NCI-H510A (cell line): ENCODE results near the gene PACSIN1.

ENCODE experiments used
- DNase-seq: peaks from one replicate; lab custom pipeline; 2025; lab: John Stamatoyannopoulos, UW

The PACSIN1 gene

DNA sequence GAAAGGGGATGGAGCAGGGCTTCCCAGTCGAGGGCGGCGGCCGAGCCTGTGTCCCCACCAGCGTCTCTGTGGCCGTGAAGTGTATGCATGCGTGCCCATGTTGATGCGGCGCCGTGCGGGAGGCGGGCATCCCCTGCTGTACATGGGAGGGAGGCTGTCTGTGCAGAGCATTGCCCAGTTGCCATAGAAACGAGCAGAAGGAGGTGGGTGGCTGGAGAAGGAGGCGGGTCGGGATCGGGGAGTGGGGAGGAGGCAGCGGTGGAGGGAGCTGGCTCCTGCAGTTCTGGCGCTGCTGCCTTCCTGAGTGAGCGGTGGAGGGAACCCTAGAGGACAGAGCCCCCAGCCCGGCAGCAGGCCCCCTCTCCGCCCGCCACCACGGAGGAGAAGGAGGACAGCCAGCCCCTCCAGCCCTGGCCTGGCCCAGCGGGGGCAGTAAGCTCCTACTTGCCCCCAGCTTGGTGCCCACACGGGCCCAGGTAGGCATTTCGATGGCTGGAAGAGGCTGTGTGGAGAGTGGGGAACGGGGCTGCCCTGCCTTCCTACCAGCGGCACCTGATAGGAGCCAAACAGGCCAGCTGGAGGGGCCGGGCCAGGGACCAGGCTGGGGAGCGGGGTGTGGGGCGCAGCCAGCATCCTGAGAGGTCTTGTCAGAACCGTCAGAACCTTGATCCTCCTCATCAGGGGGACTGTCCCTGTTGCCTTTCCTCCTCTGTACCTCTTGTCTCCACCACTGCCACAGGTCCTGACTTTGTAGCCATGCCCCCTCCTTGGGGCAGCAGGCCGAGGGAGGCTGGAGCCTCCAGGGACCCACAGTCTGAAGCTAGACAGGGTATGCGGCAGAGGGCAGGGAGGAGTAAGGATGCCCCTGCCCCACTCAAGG, 49.0 kb downstream of the PACSIN1 start:
- no peak for DNase-seq

DNA sequence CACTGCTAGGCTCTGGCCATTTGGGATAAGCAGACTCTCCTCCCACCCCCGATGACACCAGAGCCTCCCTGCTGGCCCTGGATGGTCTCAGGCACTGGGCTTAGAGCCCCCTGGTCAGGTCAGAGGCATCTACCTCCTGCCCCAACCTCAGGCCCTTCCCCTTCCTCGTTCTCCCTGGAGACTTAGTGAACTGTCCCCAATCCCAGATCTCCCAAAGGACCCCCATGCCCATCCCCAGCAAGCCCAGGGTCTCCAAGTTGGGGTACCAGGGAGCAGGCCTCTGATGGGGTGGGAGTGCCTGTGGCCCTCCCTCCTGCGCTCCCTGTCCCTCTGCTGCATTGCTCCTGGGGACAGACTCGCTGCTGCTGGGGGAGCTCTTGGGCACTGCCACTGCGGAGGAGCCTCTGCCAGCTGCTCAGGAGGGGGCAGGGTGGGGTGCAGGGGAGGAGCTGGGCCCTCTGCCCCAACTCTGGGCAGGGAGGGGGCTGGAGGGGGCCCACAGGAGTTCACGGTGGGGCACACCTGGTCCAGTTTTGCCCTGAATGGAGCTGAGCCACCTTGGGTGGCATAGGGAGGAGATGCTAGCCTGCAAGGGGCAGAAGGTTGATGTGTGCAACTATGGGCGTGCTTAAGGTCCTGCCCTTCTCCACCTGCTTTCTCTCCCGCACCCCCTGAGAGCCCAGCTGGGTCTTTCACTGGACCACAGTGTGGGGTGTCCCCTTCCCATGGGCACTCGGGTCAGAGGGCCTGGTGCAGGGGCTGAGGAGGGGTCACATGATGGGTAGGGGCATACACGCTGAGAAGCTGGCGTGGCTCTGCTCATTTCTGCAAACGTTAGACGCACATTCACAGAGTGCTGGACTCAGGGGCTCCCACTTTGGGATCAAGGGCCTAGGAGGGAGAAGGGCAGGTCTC, 49.9 kb downstream of the PACSIN1 start:
- no peak for DNase-seq

- no peak for DNase-seq
Measured at GRCh38 chr6:34516391-34517324, 50.8 kb downstream of the PACSIN1 start.

- no peak for DNase-seq
Measured at GRCh38 chr6:34517461-34517881, 51.6 kb downstream of the PACSIN1 start.

DNA sequence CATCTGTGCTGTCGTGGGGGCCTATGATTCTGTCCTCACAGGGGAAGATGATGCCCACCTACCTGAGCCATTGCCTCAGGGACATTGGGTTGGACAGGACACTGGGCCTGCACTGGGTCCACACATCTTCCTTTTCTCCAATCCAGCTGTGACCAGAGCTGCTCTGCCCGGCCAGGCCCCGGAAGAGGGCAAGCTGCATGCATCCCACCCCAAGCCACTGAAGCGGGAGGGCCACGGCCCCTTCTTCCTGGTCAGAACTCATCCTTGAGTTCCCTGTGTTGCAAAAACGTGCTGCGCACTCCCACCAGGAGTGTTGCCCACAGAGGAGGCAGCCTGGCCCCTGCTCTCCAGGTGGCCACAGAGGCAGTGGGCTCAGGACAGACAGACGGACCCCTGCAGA, 52.1 kb downstream of the PACSIN1 start:
- DNase-seq, result no peak

- no peak for DNase-seq
Measured at GRCh38 chr6:34518669-34519365, 52.9 kb downstream of the PACSIN1 start.

DNA sequence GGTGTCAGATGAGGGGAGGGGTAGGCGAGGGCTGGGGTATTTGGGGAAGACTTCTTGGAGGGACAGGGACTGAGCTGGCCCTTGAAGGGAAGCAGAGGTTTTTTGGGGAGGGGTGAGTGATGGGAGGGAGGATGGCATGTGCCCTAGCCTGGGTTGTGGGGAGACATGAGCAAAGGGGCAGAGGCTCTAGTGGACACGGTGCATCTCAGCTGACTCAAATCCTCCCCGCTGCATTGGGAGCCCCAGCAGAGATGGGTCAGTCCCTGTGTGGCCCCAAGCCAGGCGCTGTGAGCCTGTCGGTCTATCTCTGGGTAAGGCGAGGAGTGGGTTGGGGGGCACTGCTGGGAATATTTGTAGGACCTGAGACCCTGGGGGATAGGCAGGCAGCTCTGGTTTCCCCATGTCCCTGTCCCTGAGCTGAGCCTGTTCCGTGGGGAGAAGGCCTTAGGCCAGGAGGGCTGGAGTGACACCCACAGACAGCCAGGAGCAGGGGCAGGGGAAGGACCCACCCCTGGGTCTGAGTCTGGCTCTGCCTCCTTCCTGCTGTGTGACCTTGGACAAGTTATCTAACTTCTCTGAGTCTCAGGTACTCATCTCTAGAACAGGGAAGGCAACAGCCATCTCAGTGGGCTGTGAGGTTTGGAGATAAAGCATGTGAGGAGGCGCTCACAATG, 54.2 kb downstream of the PACSIN1 start:
- no peak for DNase-seq

GRCh38 chr6:34520645-34521462, 55.0 kb downstream of the PACSIN1 start:
- no peak for DNase-seq

GRCh38 chr6:34521463-34522285, 55.8 kb downstream of the PACSIN1 start:
- DNase-seq, result no peak

- DNase-seq, result no peak
Measured at GRCh38 chr6:34522761-34523160, 56.9 kb downstream of the PACSIN1 start.

- DNase-seq, result no peak
Measured at GRCh38 chr6:34523441-34524206, 57.7 kb downstream of the PACSIN1 start.

DNA sequence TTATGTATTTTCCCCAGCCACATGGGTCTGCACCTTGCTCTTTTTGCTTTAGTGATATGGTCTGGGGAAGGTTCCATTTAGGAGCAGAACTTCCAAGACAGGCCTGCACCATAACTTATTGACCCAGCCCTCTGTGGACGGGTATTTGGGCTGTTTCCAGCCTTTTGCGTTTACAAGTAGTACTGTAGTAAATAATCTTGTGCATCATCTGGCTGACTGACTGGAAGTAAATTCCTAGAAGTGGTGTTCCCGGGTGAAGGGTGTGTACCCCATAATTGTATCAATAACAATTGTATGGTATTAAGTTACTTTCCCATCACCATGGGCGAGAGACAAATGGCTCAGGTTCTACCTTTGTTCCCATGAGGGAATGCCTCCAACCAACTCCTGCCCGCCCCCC, 58.6 kb downstream of the PACSIN1 start:
- no peak for DNase-seq

- no peak for DNase-seq
Measured at GRCh38 chr6:34524971-34525370, 59.1 kb downstream of the PACSIN1 start.

- DNase-seq, result no peak
Measured at GRCh38 chr6:34525431-34526175, 59.7 kb downstream of the PACSIN1 start.

- DNase-seq, result no peak
Measured at GRCh38 chr6:34526241-34526972, 60.5 kb downstream of the PACSIN1 start.

GRCh38 chr6:34526992-34527728, 61.3 kb downstream of the PACSIN1 start:
- peak; percentile 96 for DNase-seq
